ENCODE data around the gene CCDC107. TPM values are rescaled to one million over a fixed set of nuclear protein-coding genes. Genes with fewer than 3 reads are reported as not detected.

CCDC107 gene
- total RNA-seq, 3 donors from 2014 or later (not counting 1 experiment from before 2014, with no cell fraction given) = 30.9 to 37.9 (median 36.8) TPM

GRCh38 chr9:35705836-35706430, 47.8 kb downstream of the CCDC107 start:
- intact Hi-C loops (cut with micrococcal nuclease) = no loop called here
- Histone ChIP-seq H3K27ac (ENCODE audit: low read length) (no peak overlapping the region), H3K9me3 (ENCODE audit: control insufficient read depth, insufficient read depth, low read length) (no peaks in the 10 kb centered on the region), H3K4me1 (ENCODE audit: control insufficient read depth, insufficient read depth, low read length) (no peaks in the 10 kb centered on the region), H3K36me3 (ENCODE audit: control insufficient read depth, insufficient read depth, low read length) (peaks cover 92% of the 10 kb centered on the region), H3K27me3 (ENCODE audit: control insufficient read depth, insufficient read depth, low read length) (no peaks in the 10 kb centered on the region), H3K4me3 (ENCODE audit: low read length) (no peak overlapping the region)
- ATAC-seq (no peak), DNase-seq (no peak)
- no peaks in the 10 kb centered on the region for H3K9me3 Mint-ChIP-seq
- TF ChIP-seq CTCF (IDR thresholded peaks at IDR 0.05) = no peak
- 97% methylated on average over 7 of the region's 7 CpGs for WGBS (ENCODE audit: insufficient coverage)
- peaks cover 27% of the 10 kb centered on the region for H3K36me3 Mint-ChIP-seq
- H3K27me3 Mint-ChIP-seq (ENCODE audit: low read depth in 2 of 2) = no peaks in the 10 kb centered on the region
- peaks cover 13 to 20% of the 10 kb centered on the region in 2 donors for H3K4me1 Mint-ChIP-seq
- H3K4me3 Mint-ChIP-seq = no peak overlapping the region
- H3K27ac Mint-ChIP-seq = peak overlapping the region in 1 of 2 donors; percentile 78

- no peak for TF ChIP-seq CTCF (IDR thresholded peaks at IDR 0.05)
- DNase-seq (no peak), ATAC-seq (no peak)
- Mint-ChIP-seq H3K27ac (peak overlapping the region; percentile 38 to 78), H3K4me3 (no peak overlapping the region), H3K27me3 (ENCODE audit: low read depth in 2 of 2) (no peaks in the 10 kb centered on the region), H3K9me3 (no peaks in the 10 kb centered on the region), H3K36me3 (peaks cover 27% of the 10 kb centered on the region), H3K4me1 (peaks cover 13 to 20% of the 10 kb centered on the region in 2 donors)
- Histone ChIP-seq H3K4me3 (ENCODE audit: low read length) (no peak overlapping the region), H3K4me1 (ENCODE audit: control insufficient read depth, insufficient read depth, low read length) (no peaks in the 10 kb centered on the region), H3K27me3 (ENCODE audit: control insufficient read depth, insufficient read depth, low read length) (no peaks in the 10 kb centered on the region), H3K36me3 (ENCODE audit: control insufficient read depth, insufficient read depth, low read length) (peaks cover 92% of the 10 kb centered on the region), H3K27ac (ENCODE audit: low read length) (no peak overlapping the region), H3K9me3 (ENCODE audit: control insufficient read depth, insufficient read depth, low read length) (no peaks in the 10 kb centered on the region)
- intact Hi-C loops (cut with micrococcal nuclease) = no loop called here
- 99% methylated on average over 10 of the region's 10 CpGs for WGBS (ENCODE audit: insufficient coverage)
Measured at GRCh38 chr9:35706951-35707350, 48.9 kb downstream of the CCDC107 start.

- intact Hi-C loops (cut with micrococcal nuclease) = no loop called here
Measured at GRCh38 chr9:35708146-35708545, 50.1 kb downstream of the CCDC107 start.

More at GRCh38 chr9:35708146-35708545, 50.1 kb downstream of the CCDC107 start:
- H3K9me3 ChIP-seq (ENCODE audit: control insufficient read depth, insufficient read depth, low read length) = no peaks in the 10 kb centered on the region
- Mint-ChIP-seq H3K4me1 (peaks cover 13 to 17% of the 10 kb centered on the region in 2 donors), H3K27me3 (ENCODE audit: low read depth in 2 of 2) (no peaks in the 10 kb centered on the region), H3K4me3 (no peak overlapping the region), H3K36me3 (peaks cover 27% of the 10 kb centered on the region), H3K27ac (peak overlapping the region; percentile 61 to 78), H3K9me3 (no peaks in the 10 kb centered on the region)
- no peaks in the 10 kb centered on the region for H3K27me3 ChIP-seq (ENCODE audit: control insufficient read depth, insufficient read depth, low read length)
- no peak overlapping the region for H3K4me3 ChIP-seq (ENCODE audit: low read length)
- 97% methylated on average over 4 of the region's 4 CpGs for WGBS (ENCODE audit: insufficient coverage)
- no peak for TF ChIP-seq CTCF (IDR thresholded peaks at IDR 0.05)
- peaks cover 92% of the 10 kb centered on the region for H3K36me3 ChIP-seq (ENCODE audit: control insufficient read depth, insufficient read depth, low read length)
- DNase-seq (no peak), ATAC-seq (no peak)
- H3K27ac ChIP-seq (ENCODE audit: low read length) = no peak overlapping the region
- no peaks in the 10 kb centered on the region for H3K4me1 ChIP-seq (ENCODE audit: control insufficient read depth, insufficient read depth, low read length)
